GM18519 (cell line): ENCODE data around the gene HELZ.

Source experiments
- ATAC-seq: cut with Tn5 transposase; IDR thresholded peaks from one replicate; pipeline ENCODE4 v1.9.1; 2021; ENCODE audit warnings: mild to moderate bottlenecking, moderate library complexity; ENCODE audit not compliant: unreplicated experiment, low FRiP score

The HELZ gene

GRCh38 chr17:67238991-67239390 lies 6.0 kb downstream of the HELZ start:
- ATAC-seq = no peak

DNA sequence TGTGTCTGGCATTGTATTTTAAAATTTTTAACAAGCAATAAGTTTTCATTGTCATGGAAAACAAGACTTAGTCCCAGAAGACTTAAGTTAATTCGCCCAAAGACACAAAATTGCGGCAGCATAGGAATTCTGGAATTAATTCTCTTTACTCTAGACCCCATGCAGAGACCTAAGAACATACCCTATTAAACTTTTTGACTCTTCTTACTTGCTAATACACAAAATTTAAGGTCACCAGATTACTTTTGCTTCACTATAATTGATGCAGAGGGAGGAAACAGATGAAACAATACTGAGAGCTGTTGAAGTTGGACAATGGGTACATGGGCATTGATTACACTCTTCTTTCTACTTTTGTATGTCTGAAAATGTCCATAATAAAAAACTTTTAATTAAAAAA lies 12.6 kb downstream of the HELZ start:
- no peak for ATAC-seq

GRCh38 chr17:67229109-67229955 lies 15.7 kb downstream of the HELZ start:
- ATAC-seq = no peak

GRCh38 chr17:67227488-67227887 lies 17.5 kb downstream of the HELZ start:
- ATAC-seq = no peak

GRCh38 chr17:67225316-67225715 lies 19.7 kb downstream of the HELZ start:
- no peak for ATAC-seq

- ATAC-seq = no peak
Measured at GRCh38 chr17:67224736-67225135, 20.3 kb downstream of the HELZ start.

- no peak for ATAC-seq
Measured at GRCh38 chr17:67223924-67224323, 21.1 kb downstream of the HELZ start.

DNA sequence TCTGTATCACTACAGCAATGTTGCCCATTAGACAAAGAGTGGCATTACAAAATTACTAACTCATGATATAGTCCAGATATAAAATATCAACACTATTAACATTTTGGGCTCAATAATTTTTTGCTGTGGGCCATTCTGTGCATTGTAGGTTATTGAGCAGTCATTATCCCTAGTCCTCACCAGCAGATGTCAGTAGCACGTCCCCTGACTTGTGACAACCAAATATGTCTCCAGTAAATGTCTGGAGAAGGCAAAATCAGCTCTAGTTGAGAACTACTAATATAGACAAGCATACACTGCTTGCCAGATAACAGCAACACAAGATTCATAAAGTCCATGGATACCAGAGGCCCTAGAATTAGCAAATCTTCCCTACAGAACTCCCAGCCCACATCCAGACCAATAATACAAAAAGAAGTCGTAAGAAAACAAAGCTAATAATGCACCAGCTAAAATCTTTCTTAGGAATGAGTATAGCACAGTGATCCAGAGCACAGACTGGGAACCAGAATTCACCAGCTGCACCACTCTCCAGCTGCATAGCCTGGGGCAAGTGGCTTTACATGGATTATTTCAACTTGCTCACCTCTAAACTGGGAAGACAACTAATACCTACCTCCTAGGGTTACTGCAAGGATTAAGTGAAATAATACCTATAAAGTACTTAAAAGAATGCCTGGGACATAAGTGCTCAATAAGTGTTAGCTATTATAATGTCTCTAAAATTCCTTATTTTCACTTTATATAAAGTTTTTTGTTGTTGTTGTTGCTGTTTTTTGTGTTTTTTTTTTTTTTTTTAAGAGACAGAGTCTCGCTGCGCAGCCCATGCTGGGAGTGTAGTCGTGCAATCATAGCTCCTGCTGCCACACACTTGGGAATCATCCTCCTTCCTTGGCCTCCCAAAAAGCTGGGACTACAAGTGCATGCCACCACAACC lies 23.7 kb downstream of the HELZ start:
- no peak for ATAC-seq

GRCh38 chr17:67218385-67218950 lies 26.5 kb downstream of the HELZ start:
- ATAC-seq = no peak

GRCh38 chr17:67217446-67217845 lies 27.6 kb downstream of the HELZ start:
- no peak for ATAC-seq

DNA sequence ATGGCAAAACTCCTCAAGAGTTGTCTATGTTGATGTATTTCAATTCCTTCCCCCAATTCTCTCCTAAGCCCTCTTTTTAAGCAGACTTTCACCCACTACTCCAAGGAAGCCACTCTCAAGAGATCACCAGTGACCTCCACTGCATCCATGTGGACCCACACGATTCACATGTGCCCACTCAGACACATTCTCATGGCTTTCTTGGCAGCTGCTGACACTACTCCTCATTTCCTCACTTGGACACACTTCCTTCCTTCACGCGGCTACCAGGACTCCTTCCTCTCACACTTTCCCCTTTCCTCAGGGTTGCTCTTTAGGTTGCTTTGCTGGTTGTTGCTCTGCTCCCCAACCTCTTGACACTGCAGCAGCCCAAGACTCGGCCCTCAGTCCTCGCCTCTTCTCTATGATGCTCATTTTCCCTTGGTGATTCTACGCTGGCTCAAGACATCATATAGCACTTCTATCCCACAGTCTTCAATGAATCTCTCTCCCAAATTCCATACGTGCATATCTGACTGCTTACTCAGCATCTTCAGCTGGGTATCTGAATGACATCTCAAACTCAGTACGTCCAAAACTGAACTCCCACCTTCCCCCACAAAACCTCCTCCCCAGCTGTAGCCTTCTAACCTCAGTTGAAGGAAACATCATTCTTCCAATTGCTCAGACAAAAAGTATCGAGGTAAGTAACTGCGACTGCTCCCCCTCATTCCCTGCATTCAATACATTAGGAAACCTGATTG lies 28.2 kb downstream of the HELZ start:
- no peak for ATAC-seq

DNA sequence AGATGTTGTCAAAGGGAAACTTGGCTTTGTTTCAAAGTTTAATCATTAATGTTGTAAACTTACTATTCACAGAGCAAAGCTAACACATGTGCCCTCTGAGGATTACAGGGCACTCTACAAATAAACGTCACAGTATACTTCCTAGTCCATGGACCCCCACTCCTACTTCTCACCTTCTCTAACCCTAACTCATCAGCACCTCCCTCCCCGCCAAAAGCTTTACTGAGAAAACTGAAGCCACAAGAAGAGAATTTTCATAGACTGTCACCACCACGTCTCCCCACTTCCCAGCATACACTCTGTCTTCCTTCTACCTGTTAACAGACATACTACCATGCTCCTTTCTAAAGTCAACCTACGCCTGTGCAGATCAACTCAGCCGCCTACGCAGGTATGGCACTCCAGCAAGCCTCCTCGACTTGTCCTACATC lies 29.0 kb downstream of the HELZ start:
- ATAC-seq = no peak

- no peak for ATAC-seq
Measured at GRCh38 chr17:67212714-67213417, 32.1 kb downstream of the HELZ start.

GRCh38 chr17:67212231-67212630 lies 32.8 kb downstream of the HELZ start:
- no peak for ATAC-seq

GRCh38 chr17:67211742-67212141 lies 33.3 kb downstream of the HELZ start:
- ATAC-seq = no peak

DNA sequence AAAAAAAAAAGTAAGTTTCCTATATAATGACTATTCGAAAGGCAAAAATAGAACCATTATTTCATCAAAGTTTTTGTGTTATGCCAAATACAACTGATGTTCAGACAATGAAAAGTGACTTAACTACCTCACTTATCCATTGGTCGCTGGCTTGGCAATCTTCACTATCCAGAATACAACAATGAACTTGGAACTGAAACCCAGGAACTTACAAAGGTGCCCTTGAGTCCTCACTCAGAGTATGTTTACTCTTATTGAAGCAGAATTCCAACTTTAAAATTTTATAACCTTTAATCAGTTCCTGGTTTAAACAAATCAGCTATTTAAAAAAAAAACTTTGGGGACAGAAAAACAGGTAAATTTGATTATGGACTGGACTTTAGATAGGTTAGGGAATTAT lies 34.1 kb downstream of the HELZ start:
- no peak for ATAC-seq

- no peak for ATAC-seq
Measured at GRCh38 chr17:67208232-67208631, 36.8 kb downstream of the HELZ start.

GRCh38 chr17:67203818-67204217 lies 41.2 kb downstream of the HELZ start:
- ATAC-seq = no peak

DNA sequence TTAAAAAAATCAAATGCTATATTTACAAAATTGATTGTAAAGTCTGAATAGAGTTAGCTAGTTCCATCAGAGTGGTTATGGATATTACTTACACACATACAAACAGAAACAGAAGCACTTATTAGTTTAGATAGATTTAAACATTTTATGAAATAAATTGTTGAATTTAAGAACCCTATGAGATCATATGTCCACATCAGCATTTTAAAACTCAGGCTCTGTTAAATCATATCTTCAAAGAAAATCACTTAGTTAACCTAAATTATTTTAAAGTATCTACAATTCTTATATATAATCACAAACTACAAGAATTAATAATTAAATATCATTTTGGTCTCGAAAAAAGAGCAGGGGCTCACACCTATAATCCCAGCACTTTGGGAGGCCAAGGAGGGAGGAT lies 42.5 kb downstream of the HELZ start:
- ATAC-seq = no peak
